Activated CD4-positive, alpha-beta memory T cell treated with anti-CD3 and anti-CD28 coated beads for 36 hours (primary cell): ENCODE data around the gene GLIS2. TPM values are rescaled to one million over a fixed set of nuclear protein-coding genes. Genes with fewer than 3 reads are reported as not detected.
"Not testable (repeated sequence)": the region's sequence is repeated elsewhere in the genome, so short reads cannot be mapped to it uniquely, and the experiment has no call there.

Experiments used
- CTCF ChIA-PET: fragments of 350-600 bp; sonication (Branson Sonifier 250); formaldehyde crosslinking; loops from one replicate; lab custom pipeline; 2021; ENCODE audit warnings: antibody characterized with exemption, inconsistent platforms; lab: Charles Lee
- POLR2A ChIA-PET: fragments of 350-600 bp; sonication (Branson Sonifier 250); formaldehyde crosslinking; loops from one replicate; lab custom pipeline; 2021; ENCODE audit warnings: antibody characterized with exemption; lab: Charles Lee
- DNase-seq: peaks from one replicate; pipeline ENCODE4 v3.0.0-alpha.2; 2020
- H3K27ac Mint-ChIP-seq: one replicate; pipeline ENCODE4 v1.8.0; 2021; ENCODE audit warnings: mixed read lengths
- H3K27me3 Mint-ChIP-seq: one replicate; pipeline ENCODE4 v1.8.0; 2021; ENCODE audit warnings: mixed read lengths
- H3K36me3 Mint-ChIP-seq: one replicate; pipeline ENCODE4 v1.8.0; 2021; ENCODE audit warnings: mixed read lengths
- H3K4me1 Mint-ChIP-seq: one replicate; pipeline ENCODE4 v1.8.0; 2021; ENCODE audit warnings: low read depth, mixed read lengths
- H3K4me3 Mint-ChIP-seq: one replicate; pipeline ENCODE4 v1.8.0; 2021; ENCODE audit warnings: mild to moderate bottlenecking, mixed read lengths
- H3K9me3 Mint-ChIP-seq: one replicate; pipeline ENCODE4 v1.8.0; 2021; ENCODE audit warnings: mixed read lengths
- intact Hi-C: fragments of 100-400 bp; cut with micrococcal nuclease; formaldehyde crosslinking; loops from one replicate; pipeline ENCODE4 v1.15.1; 2023
- total RNA-seq, 2 experiments: library from RNA; stranded (reverse); gene quantifications; one replicate each; pipeline ENCODE4 v1.2.3, GENCODE V29; 2021

Gene GLIS2
- total RNA-seq, 2 experiments from 2014 or later, result 0.52 to 0.68 TPM

DNA sequence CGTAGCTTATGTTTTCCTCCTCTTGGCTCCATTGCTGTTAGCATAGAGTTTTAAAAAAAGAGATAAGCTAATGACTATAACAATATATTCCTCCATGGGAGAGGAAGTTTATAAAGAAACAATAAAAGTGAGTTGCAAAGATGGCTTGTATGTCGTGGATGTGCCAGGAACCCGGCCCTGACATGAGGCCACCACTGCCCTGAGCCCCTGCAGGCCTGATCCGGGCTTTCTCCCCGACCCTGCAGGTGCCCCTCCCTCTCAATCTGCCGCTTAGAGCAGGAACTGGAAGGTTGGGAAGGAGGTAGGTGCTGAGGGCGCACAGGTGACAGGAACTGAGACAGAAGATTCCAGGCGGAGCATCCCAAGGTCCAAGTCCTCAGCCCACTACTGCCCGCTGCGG lies 23.6 kb downstream of the GLIS2 start:
- Mint-ChIP-seq H3K4me3 (no peak overlapping the region), H3K36me3 (peaks cover 1% of the 10 kb centered on the region), H3K27ac (no peak overlapping the region), H3K9me3 (no peaks in the 10 kb centered on the region), H3K4me1 (peaks cover 8% of the 10 kb centered on the region), H3K27me3 (no peaks in the 10 kb centered on the region)
- POLR2A ChIA-PET, result no interaction called here
- intact Hi-C loops, result no loop called here
- CTCF ChIA-PET, result no interaction called here
- no peak for DNase-seq

DNA sequence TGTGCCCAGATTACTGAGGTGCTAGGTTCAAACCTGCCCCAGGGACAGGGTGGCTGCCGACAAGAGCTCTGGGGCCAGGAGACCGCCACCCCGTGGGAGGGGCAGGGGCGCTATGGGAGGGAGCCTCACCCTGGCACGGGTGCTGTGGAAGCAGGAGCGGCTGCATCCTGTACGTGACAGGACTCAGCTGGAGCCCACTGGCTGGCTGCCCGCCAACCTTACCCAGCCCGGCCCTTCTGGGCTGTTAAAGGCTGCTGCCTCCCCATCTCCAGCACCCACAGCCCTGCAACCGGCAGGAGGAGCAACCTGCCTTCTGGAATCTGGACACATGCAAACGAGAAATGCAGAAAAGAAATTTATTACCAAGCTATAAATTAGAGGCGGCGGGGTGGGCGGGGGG lies 24.0 kb downstream of the GLIS2 start:
- H3K27ac Mint-ChIP-seq, result no peak overlapping the region
- H3K9me3 Mint-ChIP-seq, result no peaks in the 10 kb centered on the region
- ChIA-PET CTCF (interaction anchor here (1.2 to 1.4 kb wide), 2 partner anchors 10 to 19 kb away, joined by 3 to 5 read pairs; no protein-coding TSS in a partner anchor), POLR2A (no interaction called here)
- intact Hi-C loops, result no loop called here
- H3K4me1 Mint-ChIP-seq, result peaks cover 10% of the 10 kb centered on the region
- H3K27me3 Mint-ChIP-seq, result no peaks in the 10 kb centered on the region
- peaks cover 1% of the 10 kb centered on the region for H3K36me3 Mint-ChIP-seq
- DNase-seq, result no peak
- H3K4me3 Mint-ChIP-seq, result no peak overlapping the region

DNA sequence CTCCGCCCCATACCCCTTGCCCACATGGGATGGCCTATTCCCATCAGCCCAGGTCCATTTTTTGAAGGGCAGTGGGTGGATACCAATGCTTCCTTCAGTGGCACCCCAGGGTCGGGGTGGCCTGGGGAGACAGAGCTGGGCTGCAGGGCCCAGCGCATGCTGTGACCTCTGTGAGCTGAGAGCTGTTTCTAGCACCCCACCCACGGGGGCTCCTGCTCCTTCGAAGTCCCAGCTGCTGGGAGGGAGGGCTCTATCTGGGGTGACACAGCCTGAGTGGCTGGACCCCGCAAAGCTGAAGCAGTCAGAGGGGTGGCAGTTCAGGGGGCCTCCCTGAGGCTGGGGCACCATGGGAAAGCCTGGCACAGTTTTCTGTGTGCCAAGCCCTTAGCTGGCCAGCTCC lies 24.6 kb downstream of the GLIS2 start:
- DNase-seq, result no peak
- Mint-ChIP-seq H3K27me3 (no peaks in the 10 kb centered on the region), H3K36me3 (peaks cover 1% of the 10 kb centered on the region), H3K4me3 (no peak overlapping the region), H3K4me1 (peaks cover 10% of the 10 kb centered on the region), H3K27ac (no peak overlapping the region), H3K9me3 (no peaks in the 10 kb centered on the region)
- intact Hi-C loops, result no loop called here
- ChIA-PET CTCF (interaction anchor here (1.2 to 1.4 kb wide), 2 partner anchors 10 to 19 kb away, joined by 3 to 5 read pairs; no protein-coding TSS in a partner anchor), POLR2A (no interaction called here)

DNA sequence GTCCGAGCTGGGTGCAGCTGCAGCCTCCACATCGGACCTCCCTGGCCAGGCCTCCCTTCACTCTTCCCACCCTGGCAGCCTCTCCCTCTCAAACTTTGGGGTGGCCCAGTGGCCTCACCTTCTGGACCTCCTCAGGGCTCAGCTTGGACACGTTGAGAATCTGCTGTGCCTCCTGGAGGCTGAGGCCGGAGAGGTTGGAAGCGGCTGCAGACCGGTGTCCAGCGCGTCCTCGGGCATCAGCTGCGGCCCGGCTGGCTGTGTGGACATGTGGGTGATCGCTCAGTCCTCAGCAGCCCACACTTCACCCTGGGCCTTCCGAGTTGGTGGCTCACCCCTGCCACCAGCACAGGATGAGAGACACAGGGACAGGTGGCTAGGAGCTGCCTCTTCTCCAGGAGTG lies 25.4 kb downstream of the GLIS2 start:
- ChIA-PET POLR2A (no interaction called here), CTCF (interaction anchor here (0.8 to 1.4 kb wide), 5 partner anchors 10 to 64 kb away, joined by 3 to 6 read pairs (median 3); no protein-coding TSS in a partner anchor)
- Mint-ChIP-seq H3K4me1 (peaks cover 11% of the 10 kb centered on the region), H3K36me3 (peaks cover 1% of the 10 kb centered on the region), H3K4me3 (no peak overlapping the region), H3K9me3 (no peaks in the 10 kb centered on the region), H3K27ac (no peak overlapping the region), H3K27me3 (no peaks in the 10 kb centered on the region)
- no peak for DNase-seq
- intact Hi-C loops, result no loop called here

DNA sequence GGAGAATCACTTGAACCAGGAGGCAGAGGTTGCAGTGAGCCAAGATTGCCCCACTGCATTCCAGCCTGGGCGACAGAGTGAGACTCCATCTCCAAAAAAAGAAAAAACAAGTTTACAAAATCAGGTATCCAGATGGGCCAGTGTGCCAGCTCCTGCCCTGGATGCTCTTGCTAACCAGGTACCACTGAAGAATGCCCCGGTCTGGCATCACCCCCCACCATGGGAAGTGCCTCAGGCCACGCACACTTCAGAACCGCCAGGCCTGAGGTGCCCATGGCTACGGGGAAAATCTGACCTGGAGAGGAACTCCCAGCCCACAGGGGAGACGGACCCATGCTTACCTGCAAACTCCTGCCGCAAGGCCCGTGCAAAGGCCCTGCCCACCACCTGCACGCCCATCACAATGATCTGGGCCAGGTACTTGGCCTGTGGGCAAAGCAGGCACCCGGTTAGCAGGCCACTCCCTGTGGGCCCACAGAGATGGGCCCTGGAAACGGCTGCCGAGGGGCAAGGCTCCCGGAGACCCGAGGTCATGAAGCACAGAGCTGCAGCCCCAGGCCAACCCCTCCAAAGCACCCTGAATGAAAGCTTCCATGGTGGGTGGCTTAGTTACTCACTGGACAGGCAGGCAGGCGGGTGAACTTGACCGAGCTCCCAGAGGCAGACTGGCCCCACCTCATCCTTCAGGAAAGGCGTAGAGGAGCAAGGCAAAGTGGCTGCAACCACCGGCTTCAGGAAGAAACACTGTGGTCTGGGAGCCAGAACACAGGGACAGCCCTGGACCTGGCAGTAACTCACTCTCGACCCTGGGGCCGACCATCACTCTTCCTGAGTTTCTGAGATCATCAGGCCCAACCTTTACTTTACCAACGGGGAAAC lies 27.2 kb downstream of the GLIS2 start:
- H3K4me3 Mint-ChIP-seq, result no peak overlapping the region
- peaks cover 1% of the 10 kb centered on the region for H3K36me3 Mint-ChIP-seq
- H3K27ac Mint-ChIP-seq, result no peak overlapping the region
- DNase-seq, result no peak
- no peaks in the 10 kb centered on the region for H3K27me3 Mint-ChIP-seq
- no peaks in the 10 kb centered on the region for H3K9me3 Mint-ChIP-seq
- ChIA-PET CTCF (interaction anchor here (2.2 kb wide), 1 partner anchor 13 kb away, joined by 5 read pairs; no protein-coding TSS in a partner anchor), POLR2A (no interaction called here)
- intact Hi-C loops, result no loop called here
- peaks cover 20% of the 10 kb centered on the region for H3K4me1 Mint-ChIP-seq

DNA sequence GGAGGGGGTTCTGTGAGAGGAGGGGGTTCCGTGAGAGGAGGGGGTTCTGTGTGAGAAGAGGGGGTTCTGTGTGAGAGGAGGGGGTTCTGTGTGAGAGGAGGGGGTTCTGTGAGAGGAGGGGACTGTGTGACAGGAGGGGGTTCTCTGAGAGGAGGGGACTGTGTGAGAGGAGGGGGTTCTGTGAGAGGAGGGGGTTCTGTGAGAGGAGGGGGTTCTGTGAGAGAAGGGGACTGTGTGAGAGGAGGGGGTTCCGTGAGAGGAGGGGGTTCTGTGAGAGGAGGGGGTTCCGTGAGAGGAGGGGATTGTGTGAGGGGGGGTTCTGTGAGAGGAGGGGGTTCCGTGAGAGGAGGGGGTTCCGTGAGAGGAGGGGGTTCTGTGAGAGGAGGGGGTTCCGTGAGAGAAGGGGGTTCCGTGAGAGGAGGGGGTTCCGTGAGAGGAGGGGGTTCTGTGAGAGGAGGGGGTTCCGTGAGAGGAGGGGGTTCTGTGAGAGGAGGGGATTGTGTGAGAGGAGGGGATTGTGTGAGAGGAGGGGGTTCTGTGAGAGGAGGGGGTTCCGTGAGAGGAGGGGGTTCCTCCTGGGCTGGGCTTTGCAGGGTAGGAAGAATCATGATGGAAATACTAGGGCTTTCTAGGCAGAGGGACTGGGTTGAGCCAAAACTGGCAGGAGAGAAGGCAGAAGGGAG lies 28.6 kb downstream of the GLIS2 start:
- CTCF ChIA-PET, result interaction anchor here (2.2 kb wide), 1 partner anchor 14 kb away, joined by 5 read pairs; no protein-coding TSS in a partner anchor
- intact Hi-C loops, H3K27me3 Mint-ChIP-seq, POLR2A ChIA-PET, H3K4me3 Mint-ChIP-seq, DNase-seq, H3K27ac Mint-ChIP-seq, H3K36me3 Mint-ChIP-seq, H3K9me3 Mint-ChIP-seq: not testable (repeated sequence)
- H3K4me1 Mint-ChIP-seq, result peaks cover 25% of the 10 kb centered on the region

DNA sequence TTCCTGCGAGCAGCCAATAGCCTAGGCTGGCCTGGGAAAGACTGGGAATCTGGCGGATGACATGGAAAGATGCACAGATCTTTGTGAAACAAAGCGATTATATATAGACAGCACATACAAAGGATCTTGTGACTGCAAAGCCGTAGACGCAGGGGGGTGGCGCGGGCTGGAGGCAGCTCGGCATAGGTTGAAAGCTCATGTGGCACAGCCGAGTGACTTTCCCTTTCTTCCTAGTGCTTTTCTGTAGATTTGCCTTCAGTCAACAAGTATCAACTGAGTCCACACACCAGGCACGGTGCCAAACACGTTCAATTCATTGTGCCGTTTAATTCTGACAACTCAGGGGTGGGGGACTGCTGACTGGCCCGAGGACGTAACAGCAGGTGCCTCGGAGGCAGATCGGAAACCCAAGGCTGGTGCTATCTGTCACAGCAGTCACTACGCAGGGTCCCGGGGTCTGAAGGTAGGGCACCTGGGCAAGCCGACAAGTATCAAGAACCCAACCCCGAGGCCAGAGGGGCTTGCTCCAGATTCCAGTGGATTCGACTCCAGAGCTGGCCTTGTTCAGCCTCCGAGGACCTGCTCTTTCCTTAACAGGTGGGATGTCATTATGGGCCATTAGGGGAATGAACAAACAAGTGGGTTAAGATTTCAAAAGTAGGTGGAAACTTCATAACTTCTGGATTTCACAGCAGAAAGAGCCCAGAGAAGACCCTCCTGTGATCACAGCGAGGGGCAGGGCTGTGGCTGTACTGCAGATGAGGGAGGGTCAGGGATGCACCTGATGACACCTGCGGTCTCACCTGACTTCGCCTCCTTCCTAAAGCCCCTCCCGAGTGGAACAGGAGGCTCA lies 29.3 kb downstream of the GLIS2 start:
- Mint-ChIP-seq H3K9me3 (no peaks in the 10 kb centered on the region), H3K27me3 (no peaks in the 10 kb centered on the region), H3K4me3 (no peak overlapping the region), H3K36me3 (peaks cover 1% of the 10 kb centered on the region), H3K4me1 (peaks cover 30% of the 10 kb centered on the region), H3K27ac (no peak overlapping the region)
- intact Hi-C loops, result no loop called here
- no peak for DNase-seq
- ChIA-PET POLR2A (interaction anchor here (0.6 kb wide), 1 partner anchor 125 kb away, joined by 4 read pairs; no protein-coding TSS in a partner anchor), CTCF (interaction anchor here (1.5 to 2.1 kb wide), 2 partner anchors 13 to 56 kb away, joined by 4 to 5 read pairs; no protein-coding TSS in a partner anchor)

DNA sequence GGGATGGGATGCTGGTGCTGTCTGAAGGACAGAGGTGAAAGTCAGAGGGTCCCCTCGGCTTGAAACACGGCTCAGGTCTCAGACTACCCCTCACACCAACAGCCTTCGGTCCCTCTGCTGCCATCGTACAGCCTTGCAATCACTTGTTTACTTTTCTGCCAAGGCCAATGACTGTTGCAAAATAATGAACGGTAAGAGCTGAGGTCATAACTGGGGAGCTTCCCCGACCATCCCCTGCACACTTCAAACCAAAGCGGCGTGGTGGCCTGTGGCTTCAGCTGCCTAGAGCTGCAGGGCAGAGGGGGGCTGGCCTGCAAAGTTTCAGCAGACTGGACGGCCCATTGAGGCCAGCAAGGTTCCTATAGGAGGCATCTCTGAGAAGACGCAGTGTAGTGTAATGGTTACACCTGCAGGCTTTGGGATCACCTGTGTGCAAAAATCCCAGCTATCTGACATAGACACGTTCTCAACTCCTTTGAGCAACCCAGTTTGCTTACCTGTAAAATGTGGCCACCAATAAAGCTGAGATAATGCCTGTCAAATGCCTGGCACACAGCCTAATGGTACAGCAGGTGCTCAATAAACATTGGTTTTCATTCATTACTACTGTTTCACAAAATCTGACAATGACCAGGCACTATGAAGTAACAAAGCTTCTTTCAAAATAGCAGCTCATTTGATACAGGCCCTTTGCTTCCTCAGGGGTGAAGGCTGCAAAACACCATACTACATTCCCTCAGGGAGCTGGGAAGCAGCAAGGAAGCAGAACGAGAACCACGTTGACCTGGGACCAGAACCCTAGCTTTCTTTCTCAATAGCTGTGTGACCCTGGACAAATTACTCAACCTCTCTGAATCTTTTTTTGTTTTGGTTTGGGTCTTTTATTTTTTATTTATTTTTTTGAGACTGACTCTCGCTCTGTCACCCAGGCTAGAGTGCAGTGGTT lies 30.2 kb downstream of the GLIS2 start:
- H3K36me3 Mint-ChIP-seq, result peaks cover 2% of the 10 kb centered on the region
- DNase-seq, result no peak
- ChIA-PET POLR2A (interaction anchor here (0.6 kb wide), 1 partner anchor 124 kb away, joined by 4 read pairs; no protein-coding TSS in a partner anchor), CTCF (interaction anchor here (0.6 to 2.1 kb wide), 6 partner anchors 14 to 204 kb away, joined by 3 to 5 read pairs (median 4); no protein-coding TSS in a partner anchor)
- H3K27me3 Mint-ChIP-seq, result no peaks in the 10 kb centered on the region
- no peaks in the 10 kb centered on the region for H3K9me3 Mint-ChIP-seq
- H3K4me3 Mint-ChIP-seq, result no peak overlapping the region
- intact Hi-C loops, result no loop called here
- H3K27ac Mint-ChIP-seq, result no peak overlapping the region
- H3K4me1 Mint-ChIP-seq, result peaks cover 30% of the 10 kb centered on the region

DNA sequence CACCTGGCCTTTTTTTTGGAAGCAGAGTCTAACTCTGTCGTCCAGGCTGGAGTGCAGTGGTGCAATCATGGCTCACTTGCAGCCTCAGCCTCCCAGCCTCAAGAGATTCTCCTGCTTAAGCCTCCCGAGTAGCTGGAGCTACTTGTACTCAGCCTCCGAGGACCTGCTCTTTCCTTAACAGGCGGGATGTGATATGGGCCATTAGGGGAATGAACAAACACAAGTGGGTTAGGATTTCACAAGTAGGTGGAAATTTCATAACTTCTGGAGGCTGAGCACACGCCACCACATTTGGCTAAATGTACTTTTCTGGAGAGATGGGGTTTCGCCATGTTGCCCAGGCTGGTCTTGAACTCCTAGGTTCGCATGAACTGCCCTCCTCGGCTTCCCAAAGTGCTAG lies 31.1 kb downstream of the GLIS2 start:
- H3K4me1 Mint-ChIP-seq, result peaks cover 39% of the 10 kb centered on the region
- no peaks in the 10 kb centered on the region for H3K27me3 Mint-ChIP-seq
- H3K36me3 Mint-ChIP-seq, result peaks cover 3% of the 10 kb centered on the region
- POLR2A ChIA-PET, result interaction anchor here (0.6 kb wide), 1 partner anchor 159 kb away, joined by 3 read pairs; no protein-coding TSS in a partner anchor
- CTCF ChIA-PET, result interaction anchor here (0.6 to 2.1 kb wide), 7 partner anchors 12 to 203 kb away, joined by 3 to 5 read pairs (median 3); no protein-coding TSS in a partner anchor
- no peaks in the 10 kb centered on the region for H3K9me3 Mint-ChIP-seq
- no peak overlapping the region for H3K4me3 Mint-ChIP-seq
- H3K27ac Mint-ChIP-seq, result no peak overlapping the region
- no peak for DNase-seq
- intact Hi-C loops, result no loop called here

DNA sequence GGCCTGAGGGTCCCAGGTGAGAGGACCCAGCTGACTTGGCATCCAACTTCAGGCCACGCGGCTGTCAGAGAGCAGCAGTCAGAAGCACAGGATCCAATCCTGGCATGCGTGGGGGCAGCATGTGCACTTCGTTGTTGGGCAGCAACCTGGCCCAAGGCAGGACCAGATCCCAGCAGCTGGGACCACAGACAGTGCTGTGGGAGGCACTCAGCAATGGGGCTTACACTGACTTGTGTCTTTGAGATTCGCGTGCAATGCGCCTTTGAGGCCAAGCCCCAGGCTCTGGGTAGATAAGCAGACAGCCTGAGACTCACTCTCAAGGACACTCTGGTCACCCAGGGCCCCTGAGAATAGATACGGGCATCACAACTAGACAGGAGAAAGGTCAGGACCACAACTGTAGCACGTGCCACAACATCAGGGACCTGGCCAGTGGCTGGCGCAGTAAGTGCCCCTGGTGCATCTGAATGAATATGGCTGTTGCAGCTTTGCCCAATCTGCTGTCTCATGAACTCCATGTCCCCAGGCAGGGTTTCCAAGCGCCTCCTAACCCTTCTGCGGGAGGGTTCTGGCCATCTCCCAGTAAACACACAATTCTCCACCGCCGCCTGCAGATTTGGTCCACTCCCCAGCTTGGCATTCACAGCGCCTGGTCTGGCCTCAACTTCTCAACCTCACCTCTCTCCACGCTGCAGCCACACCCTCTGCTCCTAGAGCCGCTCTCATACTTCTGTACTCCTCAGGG lies 32.1 kb downstream of the GLIS2 start:
- Mint-ChIP-seq H3K9me3 (no peaks in the 10 kb centered on the region), H3K4me3 (no peak overlapping the region), H3K27ac (peak overlapping the region; percentile 14), H3K4me1 (peaks cover 39% of the 10 kb centered on the region), H3K27me3 (no peaks in the 10 kb centered on the region), H3K36me3 (peaks cover 3% of the 10 kb centered on the region)
- intact Hi-C loops, result no loop called here
- no peak for DNase-seq
- POLR2A ChIA-PET, result no interaction called here
- CTCF ChIA-PET, result interaction anchor here (0.9 kb wide), 1 partner anchor 11 kb away, joined by 3 read pairs; no protein-coding TSS in a partner anchor
